Memory B cell (primary cell): ENCODE results near the gene FCRL6.

ENCODE experiments used
- ATAC-seq: fragments of 150-1000 bp; cut with Tn5 transposase; 2 replicates; pipeline ENCODE4 v1.10.0; 2021; ENCODE audit warnings: low read depth, mild to moderate bottlenecking, moderate library complexity
- DNase-seq, 2 donors: peaks; one replicate each; pipeline ENCODE4 v3.0.0; 2022; ENCODE audit warnings: low spot score in 2 of 2
- H3K27ac Mint-ChIP-seq: one replicate; pipeline ENCODE4 v1.8.0; 2022; ENCODE audit warnings: mild to moderate bottlenecking, moderate library complexity, mixed read lengths
- H3K27me3 Mint-ChIP-seq: one replicate; pipeline ENCODE4 v1.8.0; 2022; ENCODE audit warnings: mixed read lengths
- H3K36me3 Mint-ChIP-seq: one replicate; pipeline ENCODE4 v1.8.0; 2022; ENCODE audit warnings: mild to moderate bottlenecking, mixed read lengths
- H3K4me1 Mint-ChIP-seq: one replicate; pipeline ENCODE4 v1.8.0; 2022; ENCODE audit warnings: mixed read lengths
- H3K4me3 Mint-ChIP-seq: one replicate; pipeline ENCODE4 v1.8.0; 2022; ENCODE audit warnings: mild to moderate bottlenecking, moderate library complexity, mixed read lengths
- H3K9me3 Mint-ChIP-seq: one replicate; pipeline ENCODE4 v1.8.0; 2022; ENCODE audit warnings: mixed read lengths

FCRL6 gene

GRCh38 chr1:159835862-159836525 lies 33.8 kb downstream of the FCRL6 start:
- ATAC-seq, result no peak
- Mint-ChIP-seq H3K4me3 (no peak overlapping the region), H3K9me3 (no peaks in the 10 kb centered on the region), H3K27ac (no peak overlapping the region), H3K36me3 (no peaks in the 10 kb centered on the region), H3K4me1 (no peaks in the 10 kb centered on the region), H3K27me3 (peaks cover 4% of the 10 kb centered on the region)
- no peak for DNase-seq

GRCh38 chr1:159838715-159839114 lies 36.6 kb downstream of the FCRL6 start:
- Mint-ChIP-seq H3K9me3 (no peaks in the 10 kb centered on the region), H3K4me1 (no peaks in the 10 kb centered on the region), H3K27ac (no peak overlapping the region), H3K27me3 (peaks cover 10% of the 10 kb centered on the region), H3K36me3 (no peaks in the 10 kb centered on the region), H3K4me3 (no peak overlapping the region)
- ATAC-seq, result no peak
- no peak for DNase-seq

GRCh38 chr1:159839116-159839849 lies 37.1 kb downstream of the FCRL6 start:
- Mint-ChIP-seq H3K27me3 (peaks cover 11% of the 10 kb centered on the region), H3K27ac (no peak overlapping the region), H3K36me3 (no peaks in the 10 kb centered on the region), H3K4me1 (no peaks in the 10 kb centered on the region), H3K4me3 (no peak overlapping the region), H3K9me3 (no peaks in the 10 kb centered on the region)
- ATAC-seq (no peak), DNase-seq (no peak)

- no peak overlapping the region for H3K27ac Mint-ChIP-seq
Measured at GRCh38 chr1:159841749-159842148, 39.6 kb downstream of the FCRL6 start.

GRCh38 chr1:159843459-159843858 lies 41.3 kb downstream of the FCRL6 start:
- no peaks in the 10 kb centered on the region for H3K9me3 Mint-ChIP-seq
- DNase-seq (no peak), ATAC-seq (no peak)
- no peak overlapping the region for H3K4me3 Mint-ChIP-seq
- H3K27ac Mint-ChIP-seq, result no peak overlapping the region
- peaks cover 3% of the 10 kb centered on the region for H3K36me3 Mint-ChIP-seq
- no peaks in the 10 kb centered on the region for H3K4me1 Mint-ChIP-seq
- peaks cover 30% of the 10 kb centered on the region for H3K27me3 Mint-ChIP-seq

More at GRCh38 chr1:159841749-159842148, 39.6 kb downstream of the FCRL6 start:
- DNase-seq (no peak), ATAC-seq (no peak)
- no peak overlapping the region for H3K4me3 Mint-ChIP-seq
- H3K9me3 Mint-ChIP-seq, result no peaks in the 10 kb centered on the region
- no peaks in the 10 kb centered on the region for H3K4me1 Mint-ChIP-seq
- H3K27me3 Mint-ChIP-seq, result peaks cover 24% of the 10 kb centered on the region
- H3K36me3 Mint-ChIP-seq, result peaks cover 3% of the 10 kb centered on the region

- Mint-ChIP-seq H3K27ac (no peak overlapping the region), H3K4me3 (no peak overlapping the region), H3K27me3 (peaks cover 33% of the 10 kb centered on the region)
Measured at GRCh38 chr1:159845751-159846629, 43.8 kb downstream of the FCRL6 start.

GRCh38 chr1:159847231-159847630 lies 45.1 kb downstream of the FCRL6 start:
- ATAC-seq, result no peak
- no peaks in the 10 kb centered on the region for H3K9me3 Mint-ChIP-seq

More at GRCh38 chr1:159845751-159846629, 43.8 kb downstream of the FCRL6 start:
- ATAC-seq (no peak), DNase-seq (no peak)
- Mint-ChIP-seq H3K9me3 (no peaks in the 10 kb centered on the region), H3K4me1 (no peaks in the 10 kb centered on the region), H3K36me3 (peaks cover 3% of the 10 kb centered on the region)

GRCh38 chr1:159848326-159848725 lies 46.2 kb downstream of the FCRL6 start:
- Mint-ChIP-seq H3K27me3 (peaks cover 27% of the 10 kb centered on the region), H3K27ac (no peak overlapping the region), H3K4me3 (no peak overlapping the region), H3K9me3 (no peaks in the 10 kb centered on the region), H3K36me3 (peaks cover 3% of the 10 kb centered on the region), H3K4me1 (no peaks in the 10 kb centered on the region)
- ATAC-seq (no peak), DNase-seq (no peak)

More at GRCh38 chr1:159847231-159847630, 45.1 kb downstream of the FCRL6 start:
- DNase-seq, result no peak
- no peak overlapping the region for H3K4me3 Mint-ChIP-seq
- peaks cover 3% of the 10 kb centered on the region for H3K36me3 Mint-ChIP-seq
- H3K27me3 Mint-ChIP-seq, result peaks cover 27% of the 10 kb centered on the region
- no peaks in the 10 kb centered on the region for H3K4me1 Mint-ChIP-seq
- H3K27ac Mint-ChIP-seq, result no peak overlapping the region

GRCh38 chr1:159849626-159850366 lies 47.6 kb downstream of the FCRL6 start:
- ATAC-seq (no peak), DNase-seq (no peak)
- Mint-ChIP-seq H3K4me3 (no peak overlapping the region), H3K36me3 (peaks cover 3% of the 10 kb centered on the region), H3K9me3 (no peaks in the 10 kb centered on the region), H3K27me3 (peaks cover 18% of the 10 kb centered on the region), H3K4me1 (peaks cover 2% of the 10 kb centered on the region), H3K27ac (no peak overlapping the region)

- ATAC-seq (no peak), DNase-seq (no peak)
- H3K9me3 Mint-ChIP-seq, result no peaks in the 10 kb centered on the region
- peaks cover 7% of the 10 kb centered on the region for H3K4me1 Mint-ChIP-seq
- no peak overlapping the region for H3K27ac Mint-ChIP-seq
- H3K36me3 Mint-ChIP-seq, result peaks cover 2% of the 10 kb centered on the region
- H3K4me3 Mint-ChIP-seq, result no peak overlapping the region
- H3K27me3 Mint-ChIP-seq, result peaks cover 18% of the 10 kb centered on the region
Measured at GRCh38 chr1:159851407-159851806, 49.2 kb downstream of the FCRL6 start.

GRCh38 chr1:159853417-159854115 lies 51.4 kb downstream of the FCRL6 start:
- ATAC-seq (no peak), DNase-seq (no peak)
- Mint-ChIP-seq H3K27ac (peak overlapping the region; percentile 45), H3K4me3 (peak overlapping the region; percentile 71), H3K9me3 (no peaks in the 10 kb centered on the region), H3K27me3 (peaks cover 8% of the 10 kb centered on the region), H3K4me1 (peaks cover 7% of the 10 kb centered on the region), H3K36me3 (no peaks in the 10 kb centered on the region)

GRCh38 chr1:159854116-159854692 lies 52.0 kb downstream of the FCRL6 start:
- Mint-ChIP-seq H3K36me3 (no peaks in the 10 kb centered on the region), H3K27me3 (peaks cover 8% of the 10 kb centered on the region), H3K27ac (peak overlapping the region; percentile 45), H3K4me3 (peak overlapping the region; percentile 71), H3K9me3 (no peaks in the 10 kb centered on the region), H3K4me1 (peaks cover 7% of the 10 kb centered on the region)
- DNase-seq, result no peak
- peak; percentile 12 for ATAC-seq
